Epithelial cell of esophagus (primary cell): ENCODE measurements around the gene ABCG2.

Experiments
- DNase-seq: peaks from one replicate; pipeline ENCODE4 v3.0.0; 2010; ENCODE audit warnings: low read depth
- H3K4me3 ChIP-seq: 2 replicates; pipeline ENCODE4 v1.5.1; 2011; ENCODE audit warnings: mild to moderate bottlenecking, low read length, control low read depth
- TF ChIP-seq, protein P1 (sequence below): IDR thresholded peaks from 2 replicates; pipeline ENCODE4 v1.5.1; 2011; ENCODE audit warnings: low read depth, mild to moderate bottlenecking, low read length, control low read depth, inconsistent platforms; ENCODE audit not compliant: insufficient read depth; ENCODE audit errors: missing control alignments

The ABCG2 gene

DNA sequence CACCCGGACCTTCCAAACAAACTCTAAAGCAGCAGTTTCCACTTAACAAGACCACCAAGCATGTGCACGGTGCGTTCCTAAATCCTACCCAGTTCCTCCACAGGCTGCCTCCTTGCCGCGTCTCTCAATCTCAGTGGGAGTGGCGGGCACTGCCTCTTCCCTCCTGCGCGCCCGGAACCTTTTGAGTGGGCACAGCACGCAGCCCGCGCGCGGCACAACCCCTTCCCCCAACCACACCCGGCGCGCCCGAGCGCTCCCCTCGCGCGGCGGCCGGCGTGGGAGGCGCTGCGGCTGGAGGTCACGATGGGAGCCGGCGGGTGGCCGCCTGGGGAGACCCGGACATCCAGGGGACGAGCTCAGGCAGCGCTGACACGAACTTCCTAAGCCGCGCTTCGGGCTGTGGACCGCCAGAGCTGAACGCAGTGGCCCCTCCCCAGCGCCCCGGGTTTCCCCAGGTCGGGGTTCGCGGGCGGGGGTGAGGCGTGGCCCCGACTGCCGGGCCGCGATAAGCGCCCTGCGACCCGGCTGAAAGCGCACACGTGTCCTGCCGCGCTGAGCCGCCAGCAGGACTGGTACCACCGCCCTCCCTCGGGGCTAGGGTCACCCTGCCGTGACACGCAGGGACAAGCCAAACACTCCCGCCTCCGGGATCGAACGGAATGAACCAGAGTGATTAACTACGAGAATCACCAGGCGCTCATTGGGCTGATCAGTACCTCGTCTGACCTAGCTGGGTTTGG, at the start of gene ABCG2:
ABCG2 (minus strand) TSS at position 151 of the 740 bp plus-strand sequence. CDS start 18,644 bp downstream, outside the sequence.
- TF ChIP-seq, protein P1, sequence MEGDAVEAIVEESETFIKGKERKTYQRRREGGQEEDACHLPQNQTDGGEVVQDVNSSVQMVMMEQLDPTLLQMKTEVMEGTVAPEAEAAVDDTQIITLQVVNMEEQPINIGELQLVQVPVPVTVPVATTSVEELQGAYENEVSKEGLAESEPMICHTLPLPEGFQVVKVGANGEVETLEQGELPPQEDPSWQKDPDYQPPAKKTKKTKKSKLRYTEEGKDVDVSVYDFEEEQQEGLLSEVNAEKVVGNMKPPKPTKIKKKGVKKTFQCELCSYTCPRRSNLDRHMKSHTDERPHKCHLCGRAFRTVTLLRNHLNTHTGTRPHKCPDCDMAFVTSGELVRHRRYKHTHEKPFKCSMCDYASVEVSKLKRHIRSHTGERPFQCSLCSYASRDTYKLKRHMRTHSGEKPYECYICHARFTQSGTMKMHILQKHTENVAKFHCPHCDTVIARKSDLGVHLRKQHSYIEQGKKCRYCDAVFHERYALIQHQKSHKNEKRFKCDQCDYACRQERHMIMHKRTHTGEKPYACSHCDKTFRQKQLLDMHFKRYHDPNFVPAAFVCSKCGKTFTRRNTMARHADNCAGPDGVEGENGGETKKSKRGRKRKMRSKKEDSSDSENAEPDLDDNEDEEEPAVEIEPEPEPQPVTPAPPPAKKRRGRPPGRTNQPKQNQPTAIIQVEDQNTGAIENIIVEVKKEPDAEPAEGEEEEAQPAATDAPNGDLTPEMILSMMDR: no peak
- peak; percentile 39 for DNase-seq
- peak within 1 kb of the TSS; percentile 51 for H3K4me3 ChIP-seq

DNA sequence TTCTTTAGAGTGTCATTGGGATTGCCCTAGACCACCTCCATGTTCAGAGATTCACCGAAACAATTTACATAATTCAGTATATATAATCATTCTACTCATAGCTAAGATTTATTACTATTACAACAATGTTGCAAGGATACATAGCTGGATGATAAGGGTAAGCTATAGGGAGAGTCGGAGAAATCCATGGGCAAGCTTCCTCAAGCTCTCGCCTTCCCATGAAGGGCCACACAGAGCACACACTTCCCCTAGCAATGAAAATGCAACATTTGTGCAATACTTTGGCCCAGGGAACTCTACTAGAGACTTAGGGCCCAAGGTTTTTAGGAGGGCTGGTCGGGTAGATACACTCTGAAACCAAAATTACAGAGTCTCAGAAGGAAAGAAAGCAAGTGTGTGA, 49.7 kb upstream of the ABCG2 start:
- H3K4me3 ChIP-seq: no peak overlapping the region
- DNase-seq: no peak
- TF ChIP-seq, protein P1: no peak

DNA sequence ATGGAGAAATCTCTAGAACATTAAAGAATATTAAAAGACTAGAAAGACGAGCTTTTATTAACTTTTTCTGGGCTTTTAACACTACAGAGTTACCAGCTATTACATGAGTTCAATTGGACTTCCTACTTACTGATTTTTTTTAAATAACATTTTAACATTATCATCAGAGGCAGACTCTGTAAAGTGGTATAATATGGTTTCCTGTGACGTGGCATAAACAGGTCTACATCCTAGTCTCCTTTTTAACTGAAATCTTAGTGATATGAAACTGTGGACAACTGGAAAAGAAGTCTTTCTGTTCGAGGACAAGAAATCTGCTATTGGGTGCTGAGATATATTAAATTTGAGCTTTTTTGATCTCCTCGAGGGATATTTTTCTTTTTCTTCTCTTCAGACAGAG, 48.7 kb upstream of the ABCG2 start:
- no peak for DNase-seq
- H3K4me3 ChIP-seq: no peak overlapping the region
- TF ChIP-seq, protein P1: no peak

DNA sequence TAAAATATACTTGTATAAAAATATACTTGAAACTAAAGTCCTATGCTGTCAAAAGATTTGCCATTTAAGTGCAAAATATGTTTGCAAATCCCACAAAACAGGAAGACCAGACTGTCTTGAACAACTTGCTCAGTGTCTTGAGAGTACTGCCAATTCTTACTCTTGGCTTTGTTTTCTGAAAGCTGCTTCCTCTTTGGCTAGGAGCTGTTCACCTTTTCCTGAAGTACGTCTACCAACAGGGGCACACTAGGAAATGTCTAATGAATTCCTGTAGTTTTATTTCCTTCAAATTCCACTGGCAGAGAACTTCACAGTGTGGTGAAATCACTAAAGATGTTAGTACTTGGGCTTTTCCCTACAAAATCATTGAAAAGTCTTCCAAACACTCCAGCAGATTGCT, 46.4 kb upstream of the ABCG2 start:
- no peak overlapping the region for H3K4me3 ChIP-seq
- DNase-seq: no peak
- TF ChIP-seq, protein P1: no peak

DNA sequence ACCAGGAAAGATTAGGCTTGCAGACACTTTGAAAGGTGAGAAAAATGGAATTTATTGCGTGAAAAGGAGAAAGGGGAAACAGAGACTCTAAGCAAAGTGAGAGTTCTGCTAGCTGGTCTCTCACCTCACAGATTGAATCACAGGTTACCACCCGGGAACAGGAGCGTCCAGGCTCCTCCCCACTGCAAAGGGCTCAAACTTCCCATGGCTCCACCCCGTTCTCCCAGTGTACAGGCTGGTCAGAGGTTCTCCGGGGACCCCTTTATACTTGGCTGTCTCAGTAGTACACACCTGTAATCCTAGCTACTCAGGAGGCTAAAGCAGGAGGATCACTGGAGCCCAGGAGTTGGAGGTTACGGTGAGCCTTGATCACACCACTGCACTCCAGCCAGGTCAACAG, 44.0 kb upstream of the ABCG2 start:
- no peak overlapping the region for H3K4me3 ChIP-seq
- DNase-seq: no peak
- TF ChIP-seq, protein P1: no peak

DNA sequence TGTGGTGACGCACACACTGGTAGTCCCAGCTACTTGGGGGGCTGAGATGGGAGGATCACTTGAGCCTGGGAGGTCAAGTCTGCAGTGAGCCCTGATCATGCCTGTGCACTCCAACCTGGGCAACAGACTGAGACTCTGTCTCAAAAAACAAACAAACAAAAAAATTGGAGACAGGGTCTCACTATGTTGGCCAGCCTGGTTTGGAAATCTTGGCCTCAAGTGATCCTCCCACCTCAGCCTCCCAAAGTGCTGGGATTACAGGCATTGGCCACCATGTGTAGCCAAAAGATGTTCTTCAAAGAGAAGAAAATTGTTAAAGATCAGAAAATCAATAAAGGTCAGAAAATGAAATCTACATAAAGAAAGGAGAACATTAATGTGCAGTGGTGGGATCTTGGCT, 41.7 kb upstream of the ABCG2 start:
- TF ChIP-seq, protein P1: no peak
- H3K4me3 ChIP-seq: no peak overlapping the region
- DNase-seq: no peak
